Stimulated activated CD8-positive, alpha-beta memory T cell treated with anti-CD3 and anti-CD28 coated beads, Interleukin-4, amount 100 ng/mL, for 1 hour (primary cell): ENCODE measurements around the gene CPLANE2.
"Not testable (repeated sequence)": the region's sequence is repeated elsewhere in the genome, so short reads cannot be mapped to it uniquely, and the experiment has no call there.

ENCODE experiments used
- DNase-seq, 2 donors: peaks; one replicate each; pipeline ENCODE4 v3.0.0-alpha.2; 2020; ENCODE audit warnings: low read depth in 2 of 2, low spot score in 1 of 2

The CPLANE2 gene

GRCh38 chr1:16249596-16250241 lies 12.7 kb upstream of the CPLANE2 start:
- DNase-seq, result no peak

DNA sequence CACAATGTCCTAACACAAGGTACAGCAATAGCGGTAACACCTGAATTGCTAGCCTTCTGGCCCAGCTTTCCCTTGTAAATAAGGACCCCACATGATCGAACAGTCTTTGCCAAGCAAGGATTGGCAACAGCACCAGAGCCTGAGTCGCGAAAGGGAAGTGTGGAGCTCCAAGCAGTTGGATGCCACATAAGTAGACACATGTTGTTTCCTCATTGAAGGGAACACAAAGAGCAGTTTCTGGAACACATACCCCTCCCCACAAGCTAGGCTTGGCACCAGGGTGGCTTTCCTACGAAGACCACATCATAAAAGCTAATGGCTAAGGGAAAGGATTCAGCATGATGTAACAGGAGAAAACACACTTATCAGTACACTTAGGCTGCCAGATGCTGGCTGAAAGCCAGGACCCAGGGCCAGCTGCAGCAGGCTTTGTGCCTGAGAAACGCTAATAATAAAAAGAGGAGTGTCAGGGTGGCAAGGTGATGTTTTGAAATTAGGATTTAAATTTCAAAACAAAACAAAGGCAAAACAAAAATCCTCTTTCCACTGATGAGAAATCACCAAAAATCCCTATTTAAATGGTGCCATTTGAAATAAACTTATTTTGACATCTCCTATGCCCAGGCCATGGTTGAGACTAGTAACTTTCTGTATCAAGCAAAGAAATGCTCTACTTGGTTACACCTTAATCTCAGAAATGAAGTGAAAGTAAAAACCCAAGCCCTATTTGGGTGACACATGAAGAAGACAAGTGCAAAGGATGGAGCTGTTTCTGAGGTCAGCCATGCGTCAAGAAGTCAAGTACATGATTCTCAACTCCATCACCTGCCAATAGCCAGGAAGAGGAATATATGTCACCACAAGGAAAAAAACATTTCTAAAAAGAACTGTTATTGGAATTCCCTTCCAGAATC lies 11.9 kb upstream of the CPLANE2 start:
- DNase-seq, result no peak

- no peak for DNase-seq
Measured at GRCh38 chr1:16248007-16248436, 11.0 kb upstream of the CPLANE2 start.

DNA sequence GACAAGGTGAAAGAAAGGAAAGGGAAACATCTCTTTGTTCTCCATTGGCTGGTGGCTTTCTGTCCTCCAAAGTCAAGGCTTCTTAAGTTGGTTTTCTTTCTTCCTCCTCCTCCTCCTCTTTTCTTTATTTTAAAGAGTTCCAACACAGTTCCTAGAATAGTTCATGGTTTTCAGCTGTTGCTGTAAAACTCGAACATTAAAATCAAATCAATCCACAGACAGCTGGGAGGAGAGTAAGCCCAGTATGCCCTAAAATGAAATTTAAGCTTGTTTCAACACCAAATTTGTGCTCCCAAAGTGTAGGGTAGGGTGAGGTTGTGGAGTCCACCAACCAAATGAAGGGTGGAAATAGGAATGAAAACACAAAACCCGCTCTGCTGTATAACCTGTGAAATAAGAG lies 10.5 kb upstream of the CPLANE2 start:
- DNase-seq, result no peak

DNA sequence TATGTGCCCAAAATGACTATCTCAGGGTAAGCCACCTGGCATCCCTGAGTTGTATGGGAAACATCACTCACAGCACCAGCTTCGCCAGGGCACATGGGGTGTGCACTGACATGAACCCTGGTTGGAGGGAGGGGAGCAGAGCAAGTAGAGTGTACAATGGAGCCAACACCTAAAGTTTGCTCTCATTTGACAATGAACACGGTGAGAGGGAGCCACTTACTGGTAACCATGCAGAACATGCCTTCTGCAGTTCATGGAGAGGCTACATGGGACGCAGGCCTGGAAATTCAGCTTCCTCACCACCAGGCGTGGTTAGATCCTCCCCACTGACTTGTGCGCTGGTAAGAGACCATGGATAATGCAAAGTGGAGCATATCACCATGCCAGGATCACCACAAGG lies 10.0 kb upstream of the CPLANE2 start:
- DNase-seq, result no peak

DNA sequence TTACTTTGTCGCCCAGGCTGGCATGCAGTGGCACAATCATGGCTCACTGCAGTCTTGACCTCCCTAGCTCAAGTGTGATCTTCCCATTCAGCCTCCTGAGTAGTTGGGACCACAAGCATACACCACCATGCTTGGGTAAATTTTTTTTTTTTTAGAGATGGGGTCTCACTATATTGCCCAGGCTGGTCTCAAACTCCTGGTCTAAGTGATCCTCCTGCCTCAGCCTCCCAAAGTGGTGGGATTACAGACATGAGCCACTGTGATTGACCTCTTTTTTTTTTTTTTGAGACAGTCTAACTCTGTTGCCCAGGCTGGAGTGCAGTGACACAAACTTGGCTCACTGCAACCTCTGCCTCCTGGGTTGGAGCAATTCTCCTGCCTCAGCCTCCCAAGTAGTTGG lies 9.3 kb upstream of the CPLANE2 start:
- not testable (repeated sequence) for DNase-seq

GRCh38 chr1:16245476-16246196 lies 8.7 kb upstream of the CPLANE2 start:
- no peak for DNase-seq

DNA sequence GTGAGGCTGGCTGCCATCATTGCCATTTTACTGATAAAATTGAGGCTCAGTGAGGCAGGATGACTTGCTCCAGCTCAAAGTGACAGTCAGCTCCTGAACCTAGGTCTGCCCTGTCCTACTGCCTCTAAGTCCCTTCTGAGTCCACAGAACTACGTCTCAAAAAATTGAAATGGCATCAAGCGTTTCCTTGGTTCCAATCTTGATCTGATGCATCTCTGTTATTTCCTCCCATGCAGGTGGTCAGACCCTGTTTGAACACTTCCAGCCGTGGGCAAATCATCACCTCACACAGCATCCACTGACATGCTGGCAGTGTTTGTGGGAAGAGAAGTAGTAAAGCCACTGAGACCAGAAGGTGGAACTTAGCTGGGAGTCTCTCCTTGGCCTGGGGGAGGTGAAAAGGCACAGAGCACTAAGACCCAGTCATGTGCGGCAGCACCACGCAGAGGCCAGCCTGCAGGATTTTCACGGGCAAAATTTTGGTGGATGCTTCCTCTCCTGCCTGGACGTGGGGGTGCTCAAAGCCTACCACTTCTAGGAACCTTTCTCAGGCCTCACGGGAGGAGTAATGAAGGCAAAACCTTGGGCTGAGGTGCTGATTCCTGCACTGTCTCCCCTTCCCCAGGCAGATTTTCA lies 7.8 kb upstream of the CPLANE2 start:
- no peak for DNase-seq

GRCh38 chr1:16243936-16244649 lies 7.1 kb upstream of the CPLANE2 start:
- DNase-seq, result peak; percentile 28 to 52

- DNase-seq, result no peak
Measured at GRCh38 chr1:16243215-16243610, 6.2 kb upstream of the CPLANE2 start.

DNA sequence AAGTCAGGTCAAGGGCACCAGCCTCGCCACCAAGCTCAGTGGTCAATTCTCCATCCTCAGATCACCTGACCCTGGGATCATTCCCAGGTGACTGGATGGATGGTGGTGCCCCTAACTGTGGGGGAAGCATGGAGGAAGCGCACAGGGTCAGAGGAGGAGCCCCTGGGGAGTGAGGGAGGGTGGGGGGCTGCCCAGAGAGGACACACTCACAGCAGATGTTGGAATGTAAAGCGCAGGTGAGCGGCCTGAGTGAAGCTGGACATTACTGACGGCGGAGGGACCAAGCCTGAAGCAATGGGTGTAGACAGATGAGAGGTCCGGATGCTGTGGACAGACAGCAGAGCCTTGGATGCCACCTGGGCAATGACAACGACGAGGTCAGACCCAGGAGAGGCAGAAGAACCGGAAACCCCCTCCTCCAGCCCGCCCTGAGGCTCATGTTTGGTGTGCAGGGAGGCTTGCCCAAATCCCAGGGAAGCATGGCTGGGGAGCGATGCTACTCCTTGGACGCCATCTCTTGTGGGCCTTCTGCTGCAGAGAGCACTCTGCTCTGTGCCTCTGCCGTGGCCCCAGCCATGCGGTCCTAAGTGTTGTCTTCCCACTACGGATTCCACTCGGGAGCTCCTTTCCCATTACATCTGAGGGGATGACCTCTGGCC lies 5.7 kb upstream of the CPLANE2 start:
- DNase-seq, result no peak

GRCh38 chr1:16241221-16241708 lies 4.3 kb upstream of the CPLANE2 start:
- DNase-seq, result no peak

GRCh38 chr1:16239972-16240491 lies 3.0 kb upstream of the CPLANE2 start:
- no peak for DNase-seq

DNA sequence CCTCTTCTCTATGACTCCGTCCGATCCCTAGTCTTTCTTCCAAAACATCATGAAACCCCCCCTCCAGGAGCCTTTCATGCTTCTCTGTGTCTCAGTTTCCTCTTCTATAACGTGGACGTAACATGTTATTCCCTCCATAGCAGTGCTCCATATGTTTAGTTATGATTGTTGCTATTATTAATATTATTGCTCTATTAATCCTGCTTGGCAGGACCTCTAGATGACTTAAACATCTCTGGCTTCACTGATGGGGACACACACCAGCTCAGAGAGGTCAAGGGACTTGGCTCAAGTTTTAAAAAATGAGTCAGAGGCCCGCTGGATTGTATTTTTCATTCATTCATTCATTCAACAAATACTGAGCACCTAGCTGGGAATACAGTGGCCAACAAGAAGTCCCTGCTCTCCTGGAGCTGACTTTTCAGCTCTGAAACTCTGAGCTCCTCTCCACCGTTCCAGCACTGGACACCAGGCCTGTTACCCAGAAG lies 404 bp upstream of the CPLANE2 start:
- no peak for DNase-seq

DNA sequence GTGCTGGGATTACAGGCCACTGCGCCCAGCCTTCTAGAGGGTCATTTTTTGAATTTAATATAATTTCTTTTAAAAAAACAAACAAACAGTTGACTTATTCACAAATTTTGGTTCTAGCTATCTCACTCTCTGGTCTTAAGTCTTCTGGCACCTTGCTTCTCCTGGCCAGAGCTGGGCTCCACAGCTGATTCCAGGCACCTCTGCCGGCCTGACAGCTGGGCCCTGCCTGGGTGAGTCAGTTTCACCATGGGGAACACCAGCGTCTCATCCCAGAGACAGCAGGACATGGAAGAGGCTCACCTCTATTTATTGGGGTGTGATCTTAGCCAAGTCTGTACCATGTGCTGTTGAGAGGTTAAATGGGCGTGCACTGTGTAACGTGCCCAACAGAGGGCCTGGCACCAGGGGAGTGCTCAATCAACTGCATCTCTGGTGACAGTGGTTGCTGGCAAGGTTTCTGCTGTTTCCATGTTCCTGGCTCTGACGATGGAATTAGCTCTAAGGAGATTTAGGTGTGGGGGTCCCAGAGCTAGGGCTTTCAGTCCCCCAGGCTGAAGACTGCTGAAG lies 956 bp downstream of the CPLANE2 start:
- peak in 1 of 2 donors; percentile 25 for DNase-seq

- no peak for DNase-seq
Measured at GRCh38 chr1:16235347-16235746, 1.6 kb downstream of the CPLANE2 start.

DNA sequence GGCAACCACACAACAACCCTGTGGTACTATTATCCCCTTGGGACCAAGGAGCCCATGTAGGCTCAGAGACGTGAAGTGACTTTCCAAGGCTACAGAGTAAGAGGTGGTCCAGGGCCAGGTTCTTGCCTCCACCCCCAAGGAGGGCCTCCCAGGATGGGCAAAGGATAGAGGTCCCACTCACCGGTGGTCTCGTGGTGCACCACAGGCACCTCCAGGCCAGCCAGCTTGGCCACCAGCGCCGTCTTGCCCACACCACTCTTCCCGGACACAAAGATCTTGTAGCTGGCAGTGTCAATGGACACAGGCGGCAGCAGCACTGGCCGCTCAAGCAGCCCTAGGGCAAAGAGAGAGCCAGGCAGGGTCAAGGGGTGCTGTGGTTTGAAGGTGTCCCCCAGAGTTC lies 3.6 kb downstream of the CPLANE2 start:
- DNase-seq, result no peak

DNA sequence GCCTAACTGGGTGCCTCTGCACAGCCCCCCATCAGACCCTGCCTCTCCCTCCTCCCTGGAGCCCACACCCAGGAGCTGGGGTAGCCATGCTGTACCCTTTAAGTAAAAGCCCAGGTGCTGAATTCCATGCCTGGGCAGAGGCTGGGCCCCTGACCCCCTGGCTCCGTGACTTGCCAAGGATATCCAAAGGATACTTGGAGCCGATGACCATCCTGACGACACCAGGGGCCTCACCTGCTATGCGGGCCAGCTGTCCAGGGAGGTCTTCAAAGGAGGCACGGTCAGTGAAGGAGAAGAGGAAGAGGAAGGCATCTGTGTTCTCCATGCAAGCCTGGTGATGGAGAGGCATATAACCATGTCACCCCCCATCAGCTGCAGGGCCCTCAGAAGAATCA lies 4.7 kb downstream of the CPLANE2 start:
- DNase-seq, result no peak
